Measurements from ENCODE around the gene TUBB2B.

Gene TUBB2B

DNA sequence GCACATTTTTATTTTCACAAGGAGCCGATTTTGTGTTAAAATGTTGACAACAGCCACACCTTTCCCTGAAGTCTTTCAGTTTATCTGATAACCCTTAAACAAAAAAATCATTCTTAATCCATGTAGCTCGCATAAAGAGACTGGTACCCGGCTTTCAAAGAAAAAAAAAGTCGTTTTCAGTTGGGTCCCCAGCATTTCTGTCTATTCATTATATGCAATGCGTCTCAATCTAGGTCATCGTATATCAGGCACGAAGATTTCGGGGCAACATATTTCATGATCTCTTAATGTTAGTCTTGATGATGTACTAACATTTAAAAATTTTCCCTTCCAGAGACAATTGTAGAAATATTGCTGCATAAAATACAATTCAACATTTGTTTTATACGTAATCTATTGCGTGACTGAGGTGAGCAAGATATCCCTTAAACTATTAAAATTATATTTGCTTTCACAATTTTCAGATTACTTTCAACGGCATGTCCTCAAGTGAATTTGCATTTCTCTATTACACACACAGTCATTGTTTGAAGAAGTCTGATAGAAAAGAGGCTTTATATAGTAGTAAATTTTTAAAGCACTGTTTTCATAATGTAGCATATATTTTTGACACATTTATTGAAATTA lies 2.9 kb upstream of the TUBB2B start:
- ChIA-PET CTCF (interaction anchor here (0.6 to 5.2 kb wide), 6 partner anchors 10 to 586 kb away, joined by 3 to 31 read pairs (median 3); no protein-coding TSS in a partner anchor), POLR2A (no interaction called here)
- no peaks in the 10 kb centered on the region for H3K9me3 ChIP-seq (ENCODE audit: control extremely low read depth in 1 of 5, control insufficient read depth in 4 of 5, insufficient read depth in 2 of 5, low read depth in 1 of 5, low read length in 4 of 5)
- 15% methylated on average over 2 of the region's 11 CpGs for WGBS (ENCODE audit: insufficient coverage)
- no peak overlapping the region for H3K4me3 ChIP-seq (ENCODE audit: control insufficient read depth in 1 of 7, extremely low read depth in 1 of 7, insufficient read depth in 4 of 7, low read depth in 2 of 7, low read length in 6 of 7)
- H3K4me1 ChIP-seq (ENCODE audit: control extremely low read depth in 1 of 4, control insufficient read depth in 4 of 4, insufficient read depth in 4 of 4, low read length in 3 of 4): peaks cover 0 to 49% (median 38%) of the 10 kb centered on the region in 4 experiments
- no peaks in the 10 kb centered on the region for H3K36me3 ChIP-seq (ENCODE audit: control insufficient read depth in 4 of 4, insufficient read depth in 4 of 4, low read length in 3 of 4)
- peaks cover 19 to 89% (median 56%) of the 10 kb centered on the region in 5 experiments for H3K27me3 ChIP-seq (replicated peaks in 2 of 5; ENCODE audit: control insufficient read depth in 4 of 5, insufficient read depth in 5 of 5, low read length in 4 of 5)
- no peak for DNase-seq
- H3K27ac ChIP-seq (ENCODE audit: insufficient read depth in 1 of 2, low read depth in 1 of 2, low read length in 2 of 2, poor library complexity in 1 of 2, severe bottlenecking in 2 of 2): no peak overlapping the region

DNA sequence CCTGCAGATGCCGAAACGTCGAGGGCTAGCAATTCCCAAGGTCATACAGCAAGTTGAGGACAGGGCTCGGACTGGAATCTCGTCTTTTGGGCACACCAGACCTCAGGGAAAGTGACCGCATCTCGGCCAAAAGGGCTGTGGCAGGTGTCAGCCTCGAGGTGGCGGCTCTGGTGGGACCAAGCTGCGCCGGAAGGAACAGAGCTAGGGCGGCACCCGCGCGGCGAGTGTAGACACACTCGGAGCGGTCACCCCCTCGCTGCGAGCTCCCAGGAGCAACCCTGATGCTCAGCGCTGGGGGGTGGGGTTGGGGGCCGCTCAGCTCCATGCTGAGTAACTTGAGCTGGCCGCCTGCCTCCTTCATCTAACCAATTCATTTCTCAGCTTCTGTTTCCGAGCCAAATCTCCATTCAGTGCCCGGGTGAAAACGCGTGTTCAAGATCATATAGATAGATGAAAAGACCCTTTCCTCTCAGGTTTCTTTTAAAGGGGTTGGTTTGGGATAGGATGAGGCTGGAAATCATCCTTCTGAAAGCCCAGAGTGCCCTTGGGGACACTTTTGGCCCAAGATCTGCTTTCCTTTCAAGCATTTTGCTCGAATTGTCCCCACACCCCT lies 2.2 kb upstream of the TUBB2B start:
- CTCF ChIA-PET: interaction anchor here (0.8 to 5.2 kb wide), 5 partner anchors 11 to 225 kb away, joined by 3 to 31 read pairs (median 3); no protein-coding TSS in a partner anchor
- POLR2A ChIA-PET: no interaction called here
- peak in 2 of 3 donors; percentile 31 to 54 for DNase-seq
- H3K36me3 ChIP-seq (ENCODE audit: control insufficient read depth in 4 of 4, insufficient read depth in 4 of 4, low read length in 3 of 4): no peaks in the 10 kb centered on the region
- H3K27me3 ChIP-seq (replicated peaks in 2 of 5; ENCODE audit: control insufficient read depth in 4 of 5, insufficient read depth in 5 of 5, low read length in 4 of 5): peaks cover 19 to 89% (median 56%) of the 10 kb centered on the region in 5 experiments
- WGBS (ENCODE audit: insufficient coverage): 3% methylated on average over 14 of the region's 28 CpGs
- H3K27ac ChIP-seq (ENCODE audit: insufficient read depth in 1 of 2, low read depth in 1 of 2, low read length in 2 of 2, poor library complexity in 1 of 2, severe bottlenecking in 2 of 2): no peak overlapping the region
- peaks cover 0 to 49% (median 38%) of the 10 kb centered on the region in 4 experiments for H3K4me1 ChIP-seq (ENCODE audit: control extremely low read depth in 1 of 4, control insufficient read depth in 4 of 4, insufficient read depth in 4 of 4, low read length in 3 of 4)
- H3K4me3 ChIP-seq (ENCODE audit: control insufficient read depth in 1 of 7, extremely low read depth in 1 of 7, insufficient read depth in 4 of 7, low read depth in 2 of 7, low read length in 6 of 7): peak overlapping the region in 5 of 7 experiments; percentile 11 to 48 (median 15)
- no peaks in the 10 kb centered on the region for H3K9me3 ChIP-seq (ENCODE audit: control extremely low read depth in 1 of 5, control insufficient read depth in 4 of 5, insufficient read depth in 2 of 5, low read depth in 1 of 5, low read length in 4 of 5)

DNA sequence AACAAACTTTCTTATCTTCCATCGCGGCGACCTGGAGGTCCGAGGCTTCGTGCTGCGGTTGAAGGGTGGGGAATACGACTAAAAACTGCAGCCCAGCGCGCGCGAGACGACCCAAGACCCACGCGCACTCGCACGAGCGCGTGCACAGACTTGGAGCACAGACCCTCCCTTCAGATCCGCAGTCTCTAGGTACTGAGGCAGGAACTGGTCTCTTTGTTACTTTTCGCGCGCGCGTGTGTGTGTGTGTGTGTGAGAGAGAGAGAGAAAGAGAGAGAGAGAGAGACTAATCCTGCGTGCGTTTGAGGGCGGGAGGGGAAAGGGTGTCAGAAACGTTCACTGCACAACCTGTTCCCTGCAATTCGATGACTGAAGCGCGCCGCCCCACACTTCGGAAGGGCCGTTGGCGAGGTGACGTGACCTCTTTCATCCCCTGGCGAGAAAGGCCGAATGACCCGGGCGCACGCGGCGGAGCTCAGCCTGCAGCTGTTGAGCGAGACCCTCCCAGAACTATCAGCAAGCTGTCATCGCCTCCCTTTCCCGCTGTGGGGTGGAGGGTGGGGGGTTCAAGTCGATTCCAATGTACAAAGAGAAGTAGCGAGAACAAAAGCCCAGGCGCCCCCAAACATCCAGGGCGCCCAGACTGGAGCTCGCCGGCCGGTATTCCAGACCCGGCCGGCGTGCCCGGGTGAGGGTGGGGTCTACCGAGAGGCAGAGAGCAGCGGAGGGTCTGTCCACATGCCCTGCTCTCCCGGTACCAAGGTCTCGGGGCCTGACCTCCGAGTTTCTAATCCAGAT lies 1.5 kb upstream of the TUBB2B start:
- ChIA-PET CTCF (interaction anchor here (0.9 to 5.2 kb wide), 3 partner anchors 11 to 226 kb away, joined by 3 to 31 read pairs (median 3); no protein-coding TSS in a partner anchor), POLR2A (no interaction called here)
- WGBS (ENCODE audit: insufficient coverage): under 1% methylated on average over 46 of the region's 62 CpGs
- H3K36me3 ChIP-seq (ENCODE audit: control insufficient read depth in 4 of 4, insufficient read depth in 4 of 4, low read length in 3 of 4): no peaks in the 10 kb centered on the region
- no peak overlapping the region for H3K27ac ChIP-seq (ENCODE audit: insufficient read depth in 1 of 2, low read depth in 1 of 2, low read length in 2 of 2, poor library complexity in 1 of 2, severe bottlenecking in 2 of 2)
- H3K4me1 ChIP-seq (ENCODE audit: control extremely low read depth in 1 of 4, control insufficient read depth in 4 of 4, insufficient read depth in 4 of 4, low read length in 3 of 4): peaks cover 0 to 49% (median 38%) of the 10 kb centered on the region in 4 experiments
- peaks cover 19 to 90% (median 51%) of the 10 kb centered on the region in 5 experiments for H3K27me3 ChIP-seq (replicated peaks in 2 of 5; ENCODE audit: control insufficient read depth in 4 of 5, insufficient read depth in 5 of 5, low read length in 4 of 5)
- no peaks in the 10 kb centered on the region for H3K9me3 ChIP-seq (ENCODE audit: control extremely low read depth in 1 of 5, control insufficient read depth in 4 of 5, insufficient read depth in 2 of 5, low read depth in 1 of 5, low read length in 4 of 5)
- peak in 2 of 3 donors; percentile 56 to 69 for DNase-seq
- H3K4me3 ChIP-seq (ENCODE audit: control insufficient read depth in 1 of 7, extremely low read depth in 1 of 7, insufficient read depth in 4 of 7, low read depth in 2 of 7, low read length in 6 of 7): peak overlapping the region in 4 of 7 experiments; percentile 24 to 52 (median 42)

DNA sequence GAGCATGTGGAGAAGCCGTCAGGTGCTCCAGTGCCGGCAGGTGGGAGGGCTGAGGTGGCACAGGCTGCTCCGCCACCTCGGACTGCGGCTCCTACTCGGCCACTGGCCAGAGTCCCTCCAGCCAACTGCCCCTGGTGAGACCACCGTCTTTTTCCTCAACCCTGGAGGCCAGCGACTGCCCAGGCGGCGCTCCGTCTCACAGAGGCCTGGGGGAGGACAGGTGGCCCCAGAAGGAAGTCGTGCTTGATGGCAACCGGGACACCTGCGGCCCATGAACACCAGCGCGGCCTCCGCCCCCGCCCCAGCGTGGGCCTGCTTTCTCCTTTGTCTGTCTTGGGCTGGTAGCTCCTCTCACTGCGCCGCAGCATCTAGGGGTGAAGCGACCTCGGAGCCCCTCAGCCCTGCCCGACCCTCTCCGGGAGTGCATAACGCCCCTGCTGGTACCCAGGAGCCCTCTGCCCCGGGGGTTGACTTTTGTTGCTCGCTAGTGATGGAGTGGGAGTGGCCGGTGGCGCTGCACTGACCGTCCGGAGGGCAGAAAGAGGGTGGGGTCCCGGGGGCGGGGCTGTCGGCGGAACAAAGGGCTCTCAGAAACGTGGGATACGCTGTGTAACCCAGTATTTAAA lies 706 bp upstream of the TUBB2B start:
- CTCF ChIA-PET: interaction anchor here (5.2 kb wide), 1 partner anchor 22 kb away, joined by 31 read pairs; no protein-coding TSS in a partner anchor
- Histone ChIP-seq H3K27me3 (replicated peaks in 2 of 5; ENCODE audit: control insufficient read depth in 4 of 5, insufficient read depth in 5 of 5, low read length in 4 of 5) (peaks cover 17 to 89% (median 49%) of the 10 kb centered on the region in 5 experiments), H3K4me3 (ENCODE audit: control insufficient read depth in 1 of 7, extremely low read depth in 1 of 7, insufficient read depth in 4 of 7, low read depth in 2 of 7, low read length in 6 of 7) (peak overlapping the region in 4 of 7 experiments; percentile 3 to 32 (median 20)), H3K36me3 (ENCODE audit: control insufficient read depth in 4 of 4, insufficient read depth in 4 of 4, low read length in 3 of 4) (no peaks in the 10 kb centered on the region), H3K4me1 (ENCODE audit: control extremely low read depth in 1 of 4, control insufficient read depth in 4 of 4, insufficient read depth in 4 of 4, low read length in 3 of 4) (peaks cover 0 to 49% (median 38%) of the 10 kb centered on the region in 4 experiments), H3K27ac (ENCODE audit: insufficient read depth in 1 of 2, low read depth in 1 of 2, low read length in 2 of 2, poor library complexity in 1 of 2, severe bottlenecking in 2 of 2) (no peak overlapping the region), H3K9me3 (ENCODE audit: control extremely low read depth in 1 of 5, control insufficient read depth in 4 of 5, insufficient read depth in 2 of 5, low read depth in 1 of 5, low read length in 4 of 5) (no peaks in the 10 kb centered on the region)
- 3% methylated on average over 24 of the region's 38 CpGs for WGBS (ENCODE audit: insufficient coverage)
- POLR2A ChIA-PET: no interaction called here
- DNase-seq: peak in 2 of 3 donors; percentile 41 to 64

DNA sequence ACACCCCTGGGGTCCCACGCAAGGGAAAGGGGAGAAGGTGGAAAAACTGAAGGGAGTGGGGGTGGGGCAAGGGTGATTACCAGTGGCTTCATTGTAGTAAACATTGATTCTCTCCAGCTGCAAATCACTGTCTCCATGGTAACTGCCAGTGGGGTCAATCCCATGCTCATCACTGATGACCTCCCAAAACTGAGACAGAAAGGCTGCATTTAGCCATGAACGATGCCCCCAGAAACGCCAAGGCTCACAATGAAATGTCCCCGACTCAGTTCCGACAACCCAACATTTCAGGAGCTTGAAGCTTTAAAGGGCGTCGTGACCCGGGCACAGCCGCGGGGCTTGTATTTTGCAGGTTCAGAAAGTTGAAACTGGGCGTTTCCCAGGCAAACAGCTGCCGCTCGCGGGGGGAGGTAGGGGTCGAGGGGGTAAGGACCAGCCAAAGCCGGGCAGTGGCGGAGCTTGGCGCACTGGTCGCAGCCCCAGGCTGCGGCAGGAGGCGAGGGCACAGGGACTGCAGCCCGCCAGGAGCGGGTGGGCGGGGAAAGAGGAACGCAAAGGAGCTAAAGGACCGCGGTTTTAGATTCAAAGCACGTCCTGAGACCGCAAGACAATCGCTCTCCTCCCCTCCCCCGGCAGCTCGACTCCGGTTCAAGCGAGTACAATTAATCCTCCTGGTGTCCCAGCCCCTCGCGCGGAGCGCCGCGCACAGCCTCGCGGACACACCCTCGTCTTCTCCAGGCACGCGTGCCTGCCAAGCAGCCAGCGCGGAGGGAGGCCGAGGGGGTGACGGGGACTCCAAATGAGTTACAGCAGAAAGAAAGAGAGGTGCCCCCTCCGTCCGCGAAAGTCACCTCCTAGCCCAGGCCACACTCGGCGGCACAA lies 731 bp downstream of the TUBB2B start:
- no peaks in the 10 kb centered on the region for H3K36me3 ChIP-seq (ENCODE audit: control insufficient read depth in 4 of 4, insufficient read depth in 4 of 4, low read length in 3 of 4)
- peak; percentile 47 to 80 (median 75) for DNase-seq
- 1% methylated on average over 52 of the region's 54 CpGs for WGBS (ENCODE audit: insufficient coverage)

DNA sequence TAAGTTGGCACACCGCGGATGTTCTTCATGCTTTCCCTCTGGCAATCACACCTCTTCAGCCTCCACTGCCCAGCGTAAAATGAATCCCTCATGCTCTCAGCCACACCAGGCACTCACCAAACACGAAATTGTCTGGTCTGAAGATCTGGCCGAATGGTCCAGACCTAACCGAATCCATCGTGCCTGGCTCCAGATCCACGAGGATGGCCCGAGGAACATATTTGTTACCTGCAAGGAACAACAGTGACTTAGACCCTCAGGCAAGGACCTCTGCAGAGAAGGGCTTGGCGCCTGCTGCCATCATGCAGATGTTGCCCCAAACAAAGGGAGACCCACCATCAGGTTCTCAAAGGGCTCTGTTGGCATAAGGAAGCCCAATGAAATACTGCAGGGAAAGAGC lies 1.4 kb downstream of the TUBB2B start:
- CTCF ChIA-PET: interaction anchor here (1.2 kb wide), 1 partner anchor 11 kb away, joined by 3 read pairs; no protein-coding TSS in a partner anchor

More for the DNA sequence above, 731 bp downstream of the TUBB2B start:
- H3K27ac ChIP-seq (ENCODE audit: insufficient read depth in 1 of 2, low read depth in 1 of 2, low read length in 2 of 2, poor library complexity in 1 of 2, severe bottlenecking in 2 of 2): no peak overlapping the region
- H3K9me3 ChIP-seq (ENCODE audit: control extremely low read depth in 1 of 5, control insufficient read depth in 4 of 5, insufficient read depth in 2 of 5, low read depth in 1 of 5, low read length in 4 of 5): peaks cover 0 to 4% (median 0%) of the 10 kb centered on the region in 5 experiments
- peak overlapping the region in 5 of 7 experiments; percentile 23 to 64 (median 37) for H3K4me3 ChIP-seq (ENCODE audit: control insufficient read depth in 1 of 7, extremely low read depth in 1 of 7, insufficient read depth in 4 of 7, low read depth in 2 of 7, low read length in 6 of 7)
- H3K27me3 ChIP-seq (replicated peaks in 2 of 5; ENCODE audit: control insufficient read depth in 4 of 5, insufficient read depth in 5 of 5, low read length in 4 of 5): peaks cover 14 to 82% (median 38%) of the 10 kb centered on the region in 5 experiments
- ChIA-PET CTCF (interaction anchor here (1.2 kb wide), 1 partner anchor 12 kb away, joined by 3 read pairs; no protein-coding TSS in a partner anchor), POLR2A (no interaction called here)
- peaks cover 0 to 43% (median 36%) of the 10 kb centered on the region in 4 experiments for H3K4me1 ChIP-seq (ENCODE audit: control extremely low read depth in 1 of 4, control insufficient read depth in 4 of 4, insufficient read depth in 4 of 4, low read length in 3 of 4)

More for the DNA sequence above, 1.4 kb downstream of the TUBB2B start:
- Histone ChIP-seq H3K36me3 (ENCODE audit: control insufficient read depth in 4 of 4, insufficient read depth in 4 of 4, low read length in 3 of 4) (no peaks in the 10 kb centered on the region), H3K4me1 (ENCODE audit: control extremely low read depth in 1 of 4, control insufficient read depth in 4 of 4, insufficient read depth in 4 of 4, low read length in 3 of 4) (peaks cover 0 to 37% (median 30%) of the 10 kb centered on the region in 4 experiments), H3K4me3 (ENCODE audit: control insufficient read depth in 1 of 7, extremely low read depth in 1 of 7, insufficient read depth in 4 of 7, low read depth in 2 of 7, low read length in 6 of 7) (no peak overlapping the region), H3K27ac (ENCODE audit: insufficient read depth in 1 of 2, low read depth in 1 of 2, low read length in 2 of 2, poor library complexity in 1 of 2, severe bottlenecking in 2 of 2) (no peak overlapping the region), H3K9me3 (ENCODE audit: control extremely low read depth in 1 of 5, control insufficient read depth in 4 of 5, insufficient read depth in 2 of 5, low read depth in 1 of 5, low read length in 4 of 5) (peaks cover 0 to 4% (median 0%) of the 10 kb centered on the region in 5 experiments), H3K27me3 (replicated peaks in 2 of 5; ENCODE audit: control insufficient read depth in 4 of 5, insufficient read depth in 5 of 5, low read length in 4 of 5) (peaks cover 14 to 82% (median 38%) of the 10 kb centered on the region in 5 experiments)
- WGBS (ENCODE audit: insufficient coverage): 85% methylated on average over 10 of the region's 10 CpGs
- POLR2A ChIA-PET: no interaction called here
- no peak for DNase-seq

All from common myeloid progenitor, CD34-positive (primary cell).